ENCODE measurements around the gene BST2. TPM values are rescaled to one million over a fixed set of nuclear protein-coding genes. Genes with fewer than 3 reads are reported as not detected.

The BST2 gene
- total and polyA plus RNA-seq, 9 of the 15 experiments (the other 6 are each of a cell fraction or from before 2014, with no cell fraction given) = 11.2 to 232 (median 151) TPM

- TF ChIP-seq RBM25 (IDR thresholded peaks at IDR 0.05; ENCODE audit: low read depth, low read length, severe bottlenecking) (no peak), FOXJ2 (tag; IDR thresholded peaks at IDR 0.05) (peak; percentile 95), SMAD4 (CRISPR knock-in tag; conservative IDR thresholded peaks at IDR 0.05) (0 out of 2 replicates have a peak, but pooled peaks have one; percentile 12)
Observed at GRCh38 chr19:17418710-17419109, 13.3 kb upstream of the BST2 start (continued).

GRCh38 chr19:17415121-17415520, 9.7 kb upstream of the BST2 start:
- Histone ChIP-seq H3K4me2 (ENCODE audit: insufficient read depth, low read length) (no peak overlapping the region), H3K9ac (ENCODE audit: insufficient read depth in 1 of 2, low read depth in 2 of 2, low read length in 2 of 2) (no peak overlapping the region), H3K9me3 (replicated peaks; ENCODE audit: control insufficient read depth, insufficient read depth, low read depth, low read length) (no peaks in the 10 kb centered on the region), H3K79me2 (ENCODE audit: control insufficient read depth, insufficient read depth, low read length) (no peaks in the 10 kb centered on the region; the same call in 2 of the 3 replicates), H3K4me3 (no peak overlapping the region), H3K36me3 (ENCODE audit: control insufficient read depth, insufficient read depth, low read length) (peaks cover 29% of the 10 kb centered on the region; the same call in 1 of the 3 replicates), H3K4me1 (replicated peaks in 1 of 2; ENCODE audit: control insufficient read depth in 2 of 2, insufficient read depth in 2 of 2, low read length in 2 of 2) (peaks cover 6 to 7% of the 10 kb centered on the region in 2 experiments; a peak in 3 of 5 replicates), H3K27ac (ENCODE audit: extremely low read depth, low read depth, low read length) (no peak overlapping the region), H3K9me1 (ENCODE audit: control insufficient read depth, insufficient read depth, low read length) (no peaks in the 10 kb centered on the region), H2AFZ (ENCODE audit: low read depth, low read length) (no peak overlapping the region), H3K27me3 (ENCODE audit: control insufficient read depth in 2 of 2, insufficient read depth in 2 of 2, low read length in 2 of 2) (no peaks in the 10 kb centered on the region), H4K20me1 (replicated peaks; ENCODE audit: control insufficient read depth, insufficient read depth, low read length) (no peaks in the 10 kb centered on the region)
- WGBS (ENCODE audit: insufficient coverage, low coverage, missing lambda C conversion rate) = 82% methylated on average over 6 of the region's 6 CpGs
- intact Hi-C loops (cut with micrococcal nuclease) = no loop called here
- POLR2A ChIA-PET = interaction anchor here (0.6 to 3.8 kb wide), 2 partner anchors 9 to 36 kb away, joined by 3 to 17 read pairs; partner anchors contain the start of gene BST2
- ATAC-seq (no peak), FAIRE-seq (no peak), DNase-seq (ENCODE audit: extremely low read depth in 1 of 4, low spot score in 3 of 4) (no peak)
- TSS peak; percentile 38 for BruUV-seq (replicated peaks)
- CTCF ChIA-PET (ENCODE audit: low intra/inter-chr PET ratio) = no interaction called here
- in situ Hi-C loops (cut with MboI) = no loop called here
- TF ChIP-seq KLF1 (tag; IDR thresholded peaks at IDR 0.05) (no peak), NONO (IDR thresholded peaks at IDR 0.05; ENCODE audit: low read depth in 2 of 2, low read length in 1 of 2) (no peak), KDM5B (IDR thresholded peaks at IDR 0.05; ENCODE audit: insufficient replicate concordance, low read depth, low read length) (no peak), CREB5 (CRISPR knock-in tag; IDR thresholded peaks at IDR 0.05) (no peak)
- TF ChIP-seq, protein P1, sequence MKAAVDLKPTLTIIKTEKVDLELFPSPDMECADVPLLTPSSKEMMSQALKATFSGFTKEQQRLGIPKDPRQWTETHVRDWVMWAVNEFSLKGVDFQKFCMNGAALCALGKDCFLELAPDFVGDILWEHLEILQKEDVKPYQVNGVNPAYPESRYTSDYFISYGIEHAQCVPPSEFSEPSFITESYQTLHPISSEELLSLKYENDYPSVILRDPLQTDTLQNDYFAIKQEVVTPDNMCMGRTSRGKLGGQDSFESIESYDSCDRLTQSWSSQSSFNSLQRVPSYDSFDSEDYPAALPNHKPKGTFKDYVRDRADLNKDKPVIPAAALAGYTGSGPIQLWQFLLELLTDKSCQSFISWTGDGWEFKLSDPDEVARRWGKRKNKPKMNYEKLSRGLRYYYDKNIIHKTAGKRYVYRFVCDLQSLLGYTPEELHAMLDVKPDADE (conservative IDR thresholded peaks at IDR 0.05; ENCODE audit: control insufficient read depth, low read depth, low read length) = no peak
